Natural killer cell (primary cell): Measurements from ENCODE around the gene TXN2. TPM values are rescaled to one million over a fixed set of nuclear protein-coding genes. Genes with fewer than 3 reads are reported as not detected.
A peak's percentile ranks its signal among the peaks of the same experiment; 100 is the strongest.

Experiments
- ATAC-seq, 3 donors: fragments of 150-1000 bp in 2 of 3; fragments of 200-7000 bp in 1 of 3; cut with Tn5 transposase; 1 replicate in 1 of 3; 2 replicates in 2 of 3; pipeline ENCODE4 v1.10.0; 2021; ENCODE audit warnings: mild to moderate bottlenecking in 2 of 3, moderate library complexity in 2 of 3
- DNase-seq, 2 donors: peaks; one replicate each; pipeline versions ENCODE4 v3.0.0 to v3.0.0-alpha.2; 2013 to 2021; ENCODE audit warnings: mixed read lengths in 1 of 2
- H3K27ac ChIP-seq: one replicate; pipeline ENCODE4 v1.5.1; 2013; ENCODE audit warnings: mild to moderate bottlenecking, low read length
- H3K27me3 ChIP-seq: one replicate; pipeline ENCODE4 v1.6.1; 2013; ENCODE audit warnings: low read length; ENCODE audit not compliant: control insufficient read depth, insufficient read depth
- H3K36me3 ChIP-seq: one replicate; pipeline ENCODE4 v1.6.1; 2013; ENCODE audit warnings: low read length; ENCODE audit not compliant: control insufficient read depth, insufficient read depth
- H3K4me1 ChIP-seq: one replicate; pipeline ENCODE4 v1.6.1; 2013; ENCODE audit warnings: low read length; ENCODE audit not compliant: control insufficient read depth, insufficient read depth
- H3K4me3 ChIP-seq: one replicate; pipeline ENCODE4 v1.5.1; 2013; ENCODE audit warnings: low read length
- H3K9me3 ChIP-seq: one replicate; pipeline ENCODE4 v1.6.1; 2013; ENCODE audit warnings: low read length; ENCODE audit not compliant: control insufficient read depth, insufficient read depth
- H3K27ac Mint-ChIP-seq, 2 donors: one replicate each; pipeline ENCODE4 v1.8.0; 2022; ENCODE audit warnings: mild to moderate bottlenecking in 2 of 2, mixed read lengths in 2 of 2, moderate library complexity in 1 of 2
- H3K27me3 Mint-ChIP-seq, 2 donors: one replicate each; pipeline ENCODE4 v1.8.0; 2022; ENCODE audit warnings: low read depth in 2 of 2, mixed read lengths in 2 of 2
- H3K36me3 Mint-ChIP-seq: one replicate; pipeline ENCODE4 v1.8.0; 2022; ENCODE audit warnings: mixed read lengths
- H3K4me1 Mint-ChIP-seq, 2 donors: one replicate each; pipeline ENCODE4 v1.8.0; 2022; ENCODE audit warnings: mixed read lengths in 2 of 2
- H3K4me3 Mint-ChIP-seq: one replicate; pipeline ENCODE4 v1.8.0; 2022; ENCODE audit warnings: mild to moderate bottlenecking, moderate library complexity, mixed read lengths
- H3K9me3 Mint-ChIP-seq, 2 donors: one replicate each; pipeline ENCODE4 v1.8.0; 2022; ENCODE audit warnings: mixed read lengths in 2 of 2
- WGBS: methylation state at CpG from one replicate; pipeline ENCODE4 v1.1.7; 2013; ENCODE audit warnings: missing lambda C conversion rate; ENCODE audit not compliant: insufficient coverage; 5-methylcytosine and 5-hydroxymethylcytosine counted together
- intact Hi-C: fragments of 100-400 bp; cut with micrococcal nuclease; formaldehyde crosslinking; loops from one replicate; pipeline ENCODE4 v1.14.2; 2022
- total RNA-seq, 4 donors: library from RNA; stranded (reverse); fragments of 120-200 nt in 1 of 4; gene quantifications; one replicate each; pipeline versions ENCODE4 v1.2.3 to v1.2.4, GENCODE V29; 2013 to 2022
- TF ChIP-seq, protein P1 (sequence below): fragments of 200-600 bp; IDR thresholded peaks from one replicate; pipeline ENCODE4 v1.8.0; 2022; ENCODE audit warnings: antibody characterized with exemption

The TXN2 gene
- total RNA-seq, 3 donors from 2014 or later (not counting 1 experiment from before 2014, with no cell fraction given), result 35.5 to 45.4 (median 41.5) TPM

DNA sequence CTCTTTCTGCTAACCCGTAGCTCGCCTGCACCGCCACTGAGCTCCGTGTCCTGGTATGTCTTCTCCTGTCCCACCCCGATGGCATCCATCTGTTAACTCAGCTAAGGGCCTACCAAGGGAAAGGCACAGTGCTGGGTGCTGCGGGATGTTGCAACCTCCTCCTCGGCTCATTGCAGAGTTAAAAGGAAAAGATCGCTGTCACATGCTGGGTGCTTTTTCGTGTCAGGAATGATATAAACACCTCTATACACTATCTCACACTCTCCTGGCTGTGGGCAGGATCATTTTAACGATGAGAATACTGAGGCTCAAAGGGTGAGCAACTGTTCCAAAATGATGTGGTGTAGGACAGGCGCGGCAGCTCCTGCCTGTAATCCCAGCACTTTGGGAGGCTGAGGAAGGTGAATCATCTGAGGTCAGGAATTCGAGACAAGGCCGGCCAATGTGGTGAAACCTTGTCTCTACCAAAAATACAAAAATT is 10.1 kb downstream of the TXN2 start:
- Histone ChIP-seq H3K4me3 (no peak overlapping the region), H3K27ac (no peak overlapping the region), H3K9me3 (no peaks in the 10 kb centered on the region), H3K4me1 (peaks cover 21% of the 10 kb centered on the region), H3K27me3 (no peaks in the 10 kb centered on the region), H3K36me3 (peaks cover 51% of the 10 kb centered on the region)
- intact Hi-C loops, result loop anchor here (2.0 to 5.0 kb wide), 2 partner anchors 71 to 84 kb away; partner anchors contain the start of gene MYH9
- H3K9me3 Mint-ChIP-seq, result no peaks in the 10 kb centered on the region
- H3K4me1 Mint-ChIP-seq, result peaks cover 17 to 20% of the 10 kb centered on the region in 2 donors
- H3K27me3 Mint-ChIP-seq, result no peaks in the 10 kb centered on the region
- H3K27ac Mint-ChIP-seq, result no peak overlapping the region
- no peak for ATAC-seq
- WGBS, result 96% methylated on average over 13 of the region's 14 CpGs
- no peak overlapping the region for H3K4me3 Mint-ChIP-seq
- TF ChIP-seq, protein P1, sequence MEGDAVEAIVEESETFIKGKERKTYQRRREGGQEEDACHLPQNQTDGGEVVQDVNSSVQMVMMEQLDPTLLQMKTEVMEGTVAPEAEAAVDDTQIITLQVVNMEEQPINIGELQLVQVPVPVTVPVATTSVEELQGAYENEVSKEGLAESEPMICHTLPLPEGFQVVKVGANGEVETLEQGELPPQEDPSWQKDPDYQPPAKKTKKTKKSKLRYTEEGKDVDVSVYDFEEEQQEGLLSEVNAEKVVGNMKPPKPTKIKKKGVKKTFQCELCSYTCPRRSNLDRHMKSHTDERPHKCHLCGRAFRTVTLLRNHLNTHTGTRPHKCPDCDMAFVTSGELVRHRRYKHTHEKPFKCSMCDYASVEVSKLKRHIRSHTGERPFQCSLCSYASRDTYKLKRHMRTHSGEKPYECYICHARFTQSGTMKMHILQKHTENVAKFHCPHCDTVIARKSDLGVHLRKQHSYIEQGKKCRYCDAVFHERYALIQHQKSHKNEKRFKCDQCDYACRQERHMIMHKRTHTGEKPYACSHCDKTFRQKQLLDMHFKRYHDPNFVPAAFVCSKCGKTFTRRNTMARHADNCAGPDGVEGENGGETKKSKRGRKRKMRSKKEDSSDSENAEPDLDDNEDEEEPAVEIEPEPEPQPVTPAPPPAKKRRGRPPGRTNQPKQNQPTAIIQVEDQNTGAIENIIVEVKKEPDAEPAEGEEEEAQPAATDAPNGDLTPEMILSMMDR, result no peak
- no peak for DNase-seq
- peaks cover 9% of the 10 kb centered on the region for H3K36me3 Mint-ChIP-seq

DNA sequence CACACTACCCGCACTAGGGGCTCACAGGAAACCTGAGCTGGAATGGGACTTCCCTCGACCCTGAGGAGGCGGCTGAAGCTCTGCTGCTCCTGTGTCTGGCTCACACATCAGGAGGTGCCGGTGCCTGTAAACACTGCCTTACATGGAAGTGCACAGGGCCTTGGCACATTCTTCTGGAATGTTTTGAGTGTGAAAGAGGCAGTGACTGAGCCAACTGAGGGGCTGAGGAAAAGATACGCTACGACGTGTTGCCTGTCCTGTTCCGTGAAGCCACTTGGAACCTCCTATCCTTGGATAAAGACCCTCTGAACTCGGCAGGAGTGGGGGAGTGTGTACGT is 10.5 kb downstream of the TXN2 start:
- intact Hi-C loops, result loop anchor here (1.0 to 5.0 kb wide), 5 partner anchors 70 to 170 kb away; partner anchors contain the start of gene MYH9
- H3K4me3 Mint-ChIP-seq, result no peak overlapping the region
- no peaks in the 10 kb centered on the region for H3K9me3 Mint-ChIP-seq
- H3K9me3 ChIP-seq, result no peaks in the 10 kb centered on the region
- TF ChIP-seq, protein P1, result no peak
- H3K36me3 ChIP-seq, result peaks cover 47% of the 10 kb centered on the region
- H3K27ac Mint-ChIP-seq, result no peak overlapping the region
- no peaks in the 10 kb centered on the region for H3K27me3 Mint-ChIP-seq
- peaks cover 24% of the 10 kb centered on the region for H3K4me1 ChIP-seq
- peaks cover 8% of the 10 kb centered on the region for H3K36me3 Mint-ChIP-seq
- ATAC-seq (no peak), DNase-seq (no peak)
- H3K4me3 ChIP-seq, result no peak overlapping the region
- peaks cover 17 to 20% of the 10 kb centered on the region in 2 donors for H3K4me1 Mint-ChIP-seq
- 86% methylated on average over 10 of the region's 10 CpGs for WGBS
- no peak overlapping the region for H3K27ac ChIP-seq
- H3K27me3 ChIP-seq, result no peaks in the 10 kb centered on the region

DNA sequence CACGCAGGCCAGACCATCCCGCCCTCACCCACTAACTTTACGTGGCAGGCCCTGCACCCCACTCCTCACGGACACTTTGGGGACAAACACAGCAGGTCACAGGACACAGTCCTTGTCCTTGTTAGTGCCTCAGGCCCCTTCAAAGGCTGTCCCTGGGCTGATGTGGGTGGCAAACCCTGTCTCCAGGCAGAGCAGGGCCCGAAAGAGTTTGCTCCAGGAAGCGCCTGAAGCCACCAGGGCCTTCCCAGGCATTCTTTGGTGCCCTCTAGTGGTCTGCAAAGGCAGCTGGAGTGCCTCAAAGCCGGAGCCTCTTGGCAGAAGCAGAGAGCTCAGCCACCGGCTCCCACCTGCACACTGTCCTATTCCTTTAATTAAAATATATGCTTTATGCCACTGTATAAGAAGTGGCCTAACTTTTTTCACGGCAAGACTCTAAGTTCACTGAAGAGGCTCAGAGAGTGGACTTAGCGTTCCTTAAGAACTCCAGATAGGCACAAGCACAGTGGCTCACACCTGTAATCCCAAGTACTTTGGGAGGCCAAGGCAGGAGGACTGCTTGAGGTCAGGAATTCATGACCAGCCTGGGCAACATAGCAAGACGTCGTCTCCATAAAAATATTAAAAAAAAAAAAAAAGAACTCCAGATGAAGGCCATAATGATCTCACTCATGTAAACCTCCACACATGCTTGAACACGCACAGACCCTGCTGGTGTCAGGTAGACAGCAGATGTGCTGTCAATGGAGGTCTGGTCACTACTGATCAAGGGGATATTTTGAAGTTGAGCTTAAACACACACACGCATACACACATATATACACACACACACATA is 11.1 kb downstream of the TXN2 start:
- Histone ChIP-seq H3K36me3 (peaks cover 41% of the 10 kb centered on the region), H3K9me3 (no peaks in the 10 kb centered on the region), H3K27me3 (no peaks in the 10 kb centered on the region), H3K4me3 (no peak overlapping the region), H3K4me1 (peaks cover 24% of the 10 kb centered on the region), H3K27ac (no peak overlapping the region)
- TF ChIP-seq, protein P1, result peak; percentile 93
- WGBS, result 52% methylated on average over 13 of the region's 14 CpGs
- no peak overlapping the region for H3K4me3 Mint-ChIP-seq
- H3K9me3 Mint-ChIP-seq, result no peaks in the 10 kb centered on the region
- H3K27me3 Mint-ChIP-seq, result no peaks in the 10 kb centered on the region
- peak; percentile 95 to 99 (median 97) for ATAC-seq
- DNase-seq, result peak; percentile 69 to 94
- peaks cover 17 to 20% of the 10 kb centered on the region in 2 donors for H3K4me1 Mint-ChIP-seq
- H3K27ac Mint-ChIP-seq, result peak overlapping the region in 1 of 2 donors; percentile 33
- intact Hi-C loops, result loop anchor here (1.0 to 5.0 kb wide), 5 partner anchors 70 to 169 kb away; partner anchors contain the start of gene MYH9
- H3K36me3 Mint-ChIP-seq, result peaks cover 2% of the 10 kb centered on the region
